DMS53 (cell line): ENCODE measurements around the gene PRR22.

Experiments used
- DNase-seq: peaks from one replicate; lab custom pipeline; 2025; lab: John Stamatoyannopoulos, UW

PRR22 gene

DNA sequence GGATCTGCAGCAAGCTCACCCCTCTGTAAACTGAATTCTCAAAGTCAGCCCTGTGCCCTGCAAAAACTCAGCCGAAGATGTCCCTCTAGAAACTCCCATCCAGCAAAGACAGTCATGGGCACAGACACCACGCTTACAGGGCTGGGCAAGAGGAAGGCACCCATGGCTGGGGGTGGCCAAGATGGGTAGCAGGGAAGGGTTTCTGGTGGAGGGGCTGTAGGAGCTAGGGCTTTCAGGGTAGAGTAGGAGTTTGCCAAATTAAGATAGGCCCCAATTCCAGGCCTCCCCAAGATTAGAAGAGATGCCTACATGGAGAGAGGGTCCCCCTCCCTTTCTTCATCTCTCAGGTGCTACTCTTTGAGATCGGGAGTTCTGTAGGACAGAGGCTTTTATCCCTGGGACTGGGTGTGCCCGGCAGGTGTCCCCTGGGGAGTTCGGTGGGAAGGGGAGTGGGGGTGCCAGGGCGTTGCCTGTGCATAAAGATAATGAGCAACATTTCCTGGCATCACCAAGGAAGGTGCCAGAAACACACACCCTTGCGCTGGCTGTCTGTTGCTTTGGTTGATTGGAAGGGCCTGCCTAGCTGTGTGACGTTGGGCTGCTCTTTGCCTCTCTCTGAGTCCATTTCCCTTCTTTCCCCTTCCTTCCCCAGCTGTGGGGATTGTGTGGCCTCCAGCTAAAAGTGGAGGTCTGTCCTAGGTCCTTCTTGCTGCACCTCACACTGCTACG is 29.7 kb upstream of the PRR22 start:
- no peak for DNase-seq

- no peak for DNase-seq
Observed at GRCh38 chr19:5811117-5811516, 26.6 kb upstream of the PRR22 start.

GRCh38 chr19:5809469-5809868 is 24.9 kb upstream of the PRR22 start:
- DNase-seq: no peak

- no peak for DNase-seq
Observed at GRCh38 chr19:5809053-5809452, 24.5 kb upstream of the PRR22 start.

- DNase-seq: no peak
Observed at GRCh38 chr19:5808120-5808816, 23.7 kb upstream of the PRR22 start.

DNA sequence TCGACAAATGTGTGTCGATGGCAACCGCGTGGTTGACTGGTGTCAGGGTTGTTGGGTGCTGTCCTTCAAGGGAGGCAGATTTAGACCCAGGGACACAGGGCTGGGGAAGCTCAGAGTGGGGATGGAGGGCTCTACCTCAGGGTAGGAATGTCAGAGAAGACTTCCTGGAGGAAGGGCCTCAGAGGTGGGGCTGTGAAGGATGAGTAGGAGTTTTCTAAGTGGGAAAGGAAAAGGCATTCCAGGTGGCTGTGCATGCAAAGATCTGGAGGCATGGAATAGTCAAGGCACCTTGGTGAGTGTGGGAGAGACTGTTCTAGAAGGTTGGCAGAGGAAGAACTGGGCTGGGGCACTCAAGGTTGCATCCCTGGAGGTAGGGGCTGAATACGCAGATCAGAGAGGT is 22.4 kb upstream of the PRR22 start:
- DNase-seq: no peak

DNA sequence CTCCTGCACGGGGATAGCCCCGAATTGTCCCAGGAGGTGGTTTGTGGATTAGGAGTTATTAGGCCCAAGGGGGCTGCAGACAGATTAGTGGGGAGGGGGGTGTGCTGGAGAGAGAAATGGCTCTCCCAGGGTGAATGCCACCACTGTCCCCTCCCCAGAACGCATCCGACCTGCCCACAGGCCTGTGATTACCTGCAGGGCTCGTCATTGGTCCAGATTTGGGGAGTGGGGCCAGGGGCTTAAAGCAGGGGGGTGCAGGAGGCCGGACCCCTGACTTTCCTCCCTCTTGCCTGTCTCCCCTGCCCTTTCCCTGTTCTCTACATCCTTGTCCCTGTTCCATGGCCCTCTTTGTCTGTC is 21.6 kb upstream of the PRR22 start:
- no peak for DNase-seq

GRCh38 chr19:5805462-5806132 is 21.1 kb upstream of the PRR22 start:
- DNase-seq: peak; percentile 84

GRCh38 chr19:5804516-5805461 is 20.2 kb upstream of the PRR22 start, which contains the start of gene NRTN:
Gene NRTN (plus strand): TSS chr19:5805067. CDS start chr19:5824166, 19,099 bp downstream.
- DNase-seq: peak; percentile 72

- DNase-seq: peak; percentile 93
Observed at GRCh38 chr19:5803752-5804515, 19.4 kb upstream of the PRR22 start.

- DNase-seq: no peak
Observed at GRCh38 chr19:5803441-5803751, 18.9 kb upstream of the PRR22 start.

DNA sequence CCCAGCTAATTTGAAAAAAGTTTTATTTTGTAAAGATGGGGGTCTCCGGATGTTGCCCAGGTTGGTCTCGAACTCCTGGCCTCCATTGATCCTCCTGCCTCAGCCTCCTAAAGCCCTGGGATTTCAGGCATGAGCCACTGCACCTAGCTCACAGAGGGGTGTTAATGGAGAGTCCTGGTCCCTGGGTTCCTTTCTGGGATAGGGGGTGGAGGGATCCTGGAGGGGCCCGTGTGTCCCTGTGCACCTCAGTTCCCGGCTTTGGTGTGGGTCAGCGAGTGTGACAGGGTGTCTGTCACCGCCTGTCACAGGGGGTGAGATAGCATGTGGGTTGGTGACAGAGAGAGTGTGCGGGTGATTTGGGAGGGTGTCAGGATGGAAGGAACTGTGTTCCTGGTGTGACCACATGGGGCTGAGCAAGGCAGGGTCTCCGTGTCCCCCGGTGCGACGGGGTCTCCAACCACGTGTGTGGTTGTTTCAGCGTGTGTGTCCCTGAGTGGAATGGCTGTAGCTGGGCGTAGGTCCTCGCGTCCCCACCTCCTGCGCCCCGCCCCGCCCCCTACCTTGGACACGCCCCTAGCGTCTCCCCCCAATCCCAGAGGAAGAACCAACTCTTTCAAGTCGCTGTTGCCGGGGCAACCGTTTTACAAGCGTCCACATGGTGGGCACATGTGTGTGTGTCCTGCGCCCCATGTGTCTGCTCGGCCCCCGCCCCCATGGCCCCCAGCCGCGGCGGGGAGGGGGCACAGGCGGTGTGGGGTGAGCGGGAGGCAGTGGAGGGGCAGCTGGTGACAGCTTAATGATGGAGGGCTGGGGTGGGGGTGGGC is 17.5 kb upstream of the PRR22 start:
- no peak for DNase-seq

DNA sequence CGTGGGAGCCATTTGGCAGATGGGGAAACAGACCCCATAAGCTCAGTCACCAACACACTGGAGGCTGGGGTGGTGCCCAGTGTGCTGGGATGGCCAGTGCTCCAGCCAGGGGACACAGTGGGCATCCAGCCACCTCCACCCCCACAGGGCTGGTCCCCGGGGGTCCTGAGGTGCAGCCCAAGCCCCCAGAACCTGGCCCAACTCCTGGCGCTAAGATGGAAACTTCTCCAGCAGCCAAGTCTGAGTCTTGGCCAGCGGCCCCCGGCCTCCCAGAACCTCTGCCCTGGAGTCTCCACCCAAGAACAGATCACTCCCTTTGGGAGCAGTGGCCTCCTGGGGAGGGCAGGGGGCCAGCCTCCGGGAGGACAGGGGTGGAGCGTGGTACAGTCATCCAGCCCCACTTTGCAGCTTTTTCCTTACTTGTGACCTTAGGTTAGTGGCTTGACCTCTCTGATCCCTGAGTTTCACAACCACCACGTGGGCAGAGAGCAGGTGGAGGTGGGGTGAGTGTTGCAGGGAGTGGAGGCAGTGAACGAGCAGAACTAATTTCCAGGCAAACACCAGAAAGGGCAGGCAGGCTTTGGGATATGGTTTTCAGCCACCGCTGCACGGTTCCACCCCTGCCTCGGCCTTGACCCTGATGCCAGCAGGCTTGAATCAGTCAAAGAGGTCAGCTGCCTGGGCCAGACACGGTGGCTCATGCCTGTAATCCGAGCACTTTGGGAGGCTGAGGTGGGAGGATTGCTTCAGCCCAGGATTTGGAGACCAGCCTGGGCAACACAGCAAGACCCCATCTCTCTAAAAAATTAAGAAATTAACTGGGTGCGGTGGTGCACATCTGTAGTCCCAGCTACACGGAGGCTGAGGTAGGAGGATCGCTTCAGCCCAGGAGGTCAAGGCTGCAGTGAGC is 16.1 kb upstream of the PRR22 start:
- no peak for DNase-seq

DNA sequence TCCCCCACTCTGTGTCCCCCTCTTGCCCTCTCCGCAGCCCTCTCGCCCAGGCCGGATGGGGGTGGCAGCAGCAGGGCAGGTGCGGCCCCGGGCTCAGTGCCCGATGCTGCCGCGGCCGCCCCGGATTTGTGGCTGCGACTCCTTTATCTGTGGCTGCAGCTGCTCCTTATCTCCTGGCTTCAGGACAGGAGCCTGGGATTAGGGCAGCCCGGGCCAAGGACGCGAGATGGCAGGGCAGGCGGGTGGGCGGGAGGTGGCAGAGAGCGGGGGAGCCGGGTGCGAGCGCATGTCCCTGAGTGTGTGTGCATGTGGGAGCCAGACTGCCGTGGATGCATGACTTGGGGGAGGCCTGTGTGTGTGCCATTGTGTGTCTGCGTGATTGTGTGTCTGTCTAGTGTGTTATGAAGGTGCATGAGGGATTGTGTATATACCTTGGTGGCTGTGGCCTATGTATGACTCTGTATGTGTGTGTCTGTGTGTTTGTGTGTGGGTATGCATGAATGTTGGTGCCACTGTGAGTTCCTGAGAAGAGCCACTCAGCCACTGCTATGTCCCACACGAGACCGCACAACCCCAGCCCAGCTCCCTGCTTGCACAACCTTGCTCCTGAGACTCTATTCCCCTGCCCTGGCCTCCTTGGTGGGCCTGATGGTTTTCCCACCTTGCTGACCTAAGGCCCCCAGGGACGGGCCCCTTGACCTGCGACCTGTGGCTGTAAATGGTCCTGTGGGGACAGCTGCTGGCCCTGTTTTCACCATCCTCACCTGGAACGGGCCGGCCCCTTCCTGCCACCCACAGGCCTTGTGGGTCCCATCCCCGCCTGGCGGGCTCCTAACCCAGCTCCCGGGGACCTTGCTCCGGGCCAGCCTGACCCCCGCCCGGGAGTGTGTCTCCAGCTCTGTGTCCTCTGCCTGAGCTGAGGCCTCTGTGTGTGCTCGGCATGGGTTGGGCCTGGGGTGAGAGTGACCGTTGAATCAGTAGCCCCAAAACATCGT is 15.0 kb upstream of the PRR22 start:
- DNase-seq: no peak

GRCh38 chr19:5798244-5798643 is 13.7 kb upstream of the PRR22 start:
- no peak for DNase-seq

DNA sequence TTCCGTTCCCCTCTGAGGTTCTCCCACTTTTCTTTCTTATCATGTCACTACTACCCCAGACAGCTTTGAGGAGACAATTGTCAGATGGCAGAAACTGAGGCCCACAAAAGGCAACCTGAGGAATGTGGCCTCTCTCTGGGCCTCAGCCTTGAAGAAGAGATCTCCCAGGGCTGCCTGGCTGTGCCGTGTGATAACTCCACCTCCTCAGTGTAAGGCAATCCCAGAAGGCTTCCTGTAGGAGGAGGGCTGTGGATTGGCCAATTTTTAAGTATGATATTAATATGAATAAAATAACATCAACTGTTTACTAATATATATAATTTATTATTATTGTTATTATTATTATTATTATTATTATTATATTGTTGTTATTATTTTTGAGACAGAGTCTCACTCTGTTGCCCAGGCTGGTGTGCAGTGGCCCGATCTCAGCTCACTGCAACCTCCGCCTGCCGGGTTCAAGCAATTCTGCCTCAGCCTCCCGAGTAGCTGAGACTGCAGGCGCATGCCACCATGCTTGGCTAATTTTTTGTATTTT is 10.9 kb upstream of the PRR22 start:
- no peak for DNase-seq

GRCh38 chr19:5793188-5793587 is 8.6 kb upstream of the PRR22 start:
- no peak for DNase-seq

DNA sequence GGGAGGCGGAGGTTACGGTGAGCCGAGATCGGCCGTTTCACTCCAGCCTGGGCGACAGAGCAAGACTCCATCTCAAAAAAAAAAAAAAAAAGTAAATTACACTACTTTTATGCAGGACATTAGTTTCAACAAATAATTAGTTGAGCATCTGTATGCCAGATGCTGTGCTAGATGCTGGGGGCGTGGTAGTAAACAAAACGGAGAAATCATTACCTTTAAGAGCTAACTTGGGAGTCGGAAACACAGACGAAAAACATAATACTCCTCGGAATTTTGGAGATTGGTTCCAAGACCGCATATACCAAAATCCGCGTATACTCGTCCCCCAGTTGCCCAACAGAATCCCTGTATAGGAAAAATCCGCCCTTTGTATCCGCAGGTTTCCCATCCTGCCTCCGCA is 7.7 kb upstream of the PRR22 start:
- DNase-seq: no peak
